IPS-15b (cell line): ENCODE measurements around the gene AVP.

Experiments used
- H3K27me3 ChIP-seq: one replicate; pipeline ENCODE4 v1.6.1; 2013; ENCODE audit warnings: low read length; ENCODE audit not compliant: control insufficient read depth, insufficient read depth
- H3K36me3 ChIP-seq: one replicate; pipeline ENCODE4 v1.6.1; 2013; ENCODE audit warnings: low read length; ENCODE audit not compliant: control insufficient read depth, insufficient read depth
- H3K4me1 ChIP-seq: one replicate; pipeline ENCODE4 v1.6.1; 2013; ENCODE audit warnings: mild to moderate bottlenecking, low read length; ENCODE audit not compliant: control insufficient read depth, insufficient read depth
- H3K4me3 ChIP-seq: one replicate; pipeline ENCODE4 v1.5.1; 2013; ENCODE audit warnings: low read depth, low read length
- H3K9ac ChIP-seq: one replicate; pipeline ENCODE4 v1.6.1; 2013; ENCODE audit warnings: low read depth, mild to moderate bottlenecking, low read length
- H3K9me3 ChIP-seq: one replicate; pipeline ENCODE4 v1.6.1; 2013; ENCODE audit warnings: mild to moderate bottlenecking, low read length; ENCODE audit not compliant: control insufficient read depth, insufficient read depth

Gene AVP

DNA sequence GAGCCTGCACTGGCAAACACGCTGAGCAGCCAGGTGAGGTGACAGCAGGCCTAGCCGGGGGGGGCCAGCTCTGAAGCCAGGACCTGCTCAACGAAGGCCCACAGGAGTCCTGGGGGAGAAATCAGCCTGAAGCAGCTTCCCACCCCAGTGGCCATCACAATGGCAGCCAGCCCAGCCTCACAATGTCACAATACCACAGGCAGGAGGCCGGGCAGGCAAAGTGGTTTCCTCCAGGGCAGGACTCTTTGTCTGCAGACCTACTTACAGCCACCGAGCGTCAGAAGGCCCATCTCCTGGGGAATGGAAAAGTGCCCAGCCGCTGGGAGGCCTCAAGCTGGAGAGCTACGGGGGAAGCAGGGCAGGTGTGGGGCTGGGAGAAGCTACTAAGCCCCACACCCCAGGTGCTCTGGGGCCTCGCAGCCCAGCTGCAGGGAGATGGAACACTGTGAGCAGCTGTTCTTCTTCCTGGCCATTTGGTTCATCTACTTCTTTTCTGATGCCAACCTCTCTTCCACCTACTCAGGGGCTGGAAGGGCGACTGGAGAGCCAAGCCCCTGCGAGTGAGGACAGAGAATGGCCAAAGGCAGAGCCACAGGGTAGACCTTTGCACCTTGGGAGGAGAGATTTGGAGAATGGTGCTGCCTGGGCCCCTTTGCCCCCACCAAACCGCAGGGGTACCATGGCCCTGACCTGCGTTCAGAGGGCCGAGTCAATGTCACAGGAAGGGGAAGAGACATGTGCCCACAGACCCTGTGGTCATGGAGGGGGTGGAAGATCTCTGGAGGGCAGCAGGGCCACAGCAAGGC, 22.3 kb upstream of the AVP start:
- no peaks in the 10 kb centered on the region for H3K36me3 ChIP-seq
- H3K9me3 ChIP-seq = no peaks in the 10 kb centered on the region
- H3K4me3 ChIP-seq = no peak overlapping the region
- H3K27me3 ChIP-seq = no peaks in the 10 kb centered on the region
- H3K9ac ChIP-seq = no peak overlapping the region
- H3K4me1 ChIP-seq = no peaks in the 10 kb centered on the region

DNA sequence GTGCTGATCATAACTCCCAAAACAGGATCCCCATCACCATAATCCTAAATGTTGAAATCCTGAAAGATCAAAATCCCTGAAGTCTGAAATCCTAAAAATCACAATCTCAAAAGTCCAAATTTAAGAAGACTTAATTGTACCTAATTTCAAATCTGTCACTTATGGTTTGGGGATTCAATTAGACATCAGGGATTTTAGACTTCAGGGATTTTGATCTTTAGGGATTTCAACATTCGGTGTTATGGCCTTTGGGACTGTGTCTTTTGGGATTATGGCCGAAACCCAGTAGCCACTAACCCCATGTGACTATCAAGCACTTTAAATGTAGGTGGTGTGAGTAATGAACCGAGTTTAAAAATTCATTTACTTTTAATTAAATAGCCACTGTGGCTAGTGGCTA, 21.7 kb upstream of the AVP start:
- Histone ChIP-seq H3K4me3 (no peak overlapping the region), H3K27me3 (no peaks in the 10 kb centered on the region), H3K9me3 (no peaks in the 10 kb centered on the region), H3K36me3 (no peaks in the 10 kb centered on the region), H3K4me1 (no peaks in the 10 kb centered on the region), H3K9ac (no peak overlapping the region)

DNA sequence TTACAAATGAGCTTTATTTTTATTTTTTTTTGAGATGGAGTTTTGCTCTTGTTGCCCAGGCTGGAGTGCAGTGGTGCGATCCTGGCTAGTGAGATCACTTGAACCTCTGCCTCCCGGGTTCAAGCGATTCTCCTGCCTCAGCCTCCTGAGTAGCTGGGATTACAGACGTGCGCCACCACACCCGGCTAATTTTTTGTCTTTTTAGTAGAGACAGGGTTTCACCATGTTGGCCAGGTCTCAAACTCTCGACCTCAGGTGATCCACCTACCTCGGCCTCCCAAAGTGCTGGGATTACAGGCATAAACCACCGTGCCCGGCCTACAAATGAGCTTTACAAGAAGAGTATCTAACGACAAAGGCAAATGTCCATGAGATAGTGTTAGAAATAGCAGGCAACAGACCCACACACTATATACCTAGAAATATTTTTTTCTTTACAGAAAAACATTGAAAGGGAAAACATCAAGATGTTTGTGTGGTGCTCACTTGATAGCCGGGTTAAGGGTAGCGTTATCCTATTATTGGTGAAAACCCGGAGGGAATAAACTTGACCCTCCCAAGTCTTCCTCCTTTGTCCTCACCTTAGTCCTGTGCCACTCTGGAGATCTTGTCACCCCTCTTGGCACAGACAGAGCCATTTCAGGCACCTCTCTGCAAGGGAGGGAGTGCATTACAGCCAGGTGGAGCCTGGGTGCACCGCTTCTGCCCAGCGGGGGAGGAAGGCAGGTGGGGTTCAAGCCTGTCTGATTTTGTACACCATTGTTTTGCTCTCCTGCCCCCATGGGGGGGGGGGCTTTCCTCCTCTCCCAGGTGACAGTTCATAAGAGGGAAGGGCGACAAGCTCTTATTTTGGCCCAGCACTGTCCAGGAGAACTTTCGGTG, 21.0 kb upstream of the AVP start:
- no peaks in the 10 kb centered on the region for H3K9me3 ChIP-seq
- H3K9ac ChIP-seq = no peak overlapping the region
- no peaks in the 10 kb centered on the region for H3K27me3 ChIP-seq
- H3K4me3 ChIP-seq = no peak overlapping the region
- H3K36me3 ChIP-seq = no peaks in the 10 kb centered on the region
- no peaks in the 10 kb centered on the region for H3K4me1 ChIP-seq

DNA sequence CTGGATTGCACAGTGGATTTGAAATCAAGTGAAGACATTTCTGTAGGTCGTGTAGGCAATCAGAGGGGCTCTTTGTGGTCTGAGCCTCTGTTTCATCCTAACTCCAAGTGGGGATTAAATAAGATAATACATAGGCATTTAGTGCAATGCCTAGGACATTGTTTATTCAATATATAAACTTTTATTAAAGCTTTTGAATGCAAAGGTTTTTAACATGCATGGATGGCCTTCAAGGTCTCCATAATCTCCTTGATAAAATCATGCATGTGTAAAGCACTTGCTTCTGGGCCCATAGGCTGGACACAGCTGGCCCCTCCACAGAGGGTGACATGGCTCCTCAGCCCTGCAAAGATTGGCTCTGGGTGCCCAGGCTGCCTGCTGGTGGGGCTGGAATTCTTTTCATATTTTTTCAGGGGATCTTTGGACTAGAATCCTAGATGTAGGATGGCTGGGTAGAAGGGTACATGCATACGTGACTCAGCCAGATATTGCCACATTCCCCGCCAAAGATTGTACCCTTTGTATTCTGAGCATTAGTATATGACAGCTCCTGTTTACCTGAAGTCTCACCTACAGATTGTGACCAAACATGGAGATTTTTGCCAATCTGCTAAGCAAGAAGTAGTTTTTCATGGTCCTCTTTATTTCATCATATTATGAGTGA, 19.0 kb upstream of the AVP start:
- Histone ChIP-seq H3K9me3 (no peaks in the 10 kb centered on the region), H3K9ac (no peak overlapping the region), H3K4me1 (no peaks in the 10 kb centered on the region), H3K27me3 (no peaks in the 10 kb centered on the region), H3K4me3 (no peak overlapping the region), H3K36me3 (no peaks in the 10 kb centered on the region)

DNA sequence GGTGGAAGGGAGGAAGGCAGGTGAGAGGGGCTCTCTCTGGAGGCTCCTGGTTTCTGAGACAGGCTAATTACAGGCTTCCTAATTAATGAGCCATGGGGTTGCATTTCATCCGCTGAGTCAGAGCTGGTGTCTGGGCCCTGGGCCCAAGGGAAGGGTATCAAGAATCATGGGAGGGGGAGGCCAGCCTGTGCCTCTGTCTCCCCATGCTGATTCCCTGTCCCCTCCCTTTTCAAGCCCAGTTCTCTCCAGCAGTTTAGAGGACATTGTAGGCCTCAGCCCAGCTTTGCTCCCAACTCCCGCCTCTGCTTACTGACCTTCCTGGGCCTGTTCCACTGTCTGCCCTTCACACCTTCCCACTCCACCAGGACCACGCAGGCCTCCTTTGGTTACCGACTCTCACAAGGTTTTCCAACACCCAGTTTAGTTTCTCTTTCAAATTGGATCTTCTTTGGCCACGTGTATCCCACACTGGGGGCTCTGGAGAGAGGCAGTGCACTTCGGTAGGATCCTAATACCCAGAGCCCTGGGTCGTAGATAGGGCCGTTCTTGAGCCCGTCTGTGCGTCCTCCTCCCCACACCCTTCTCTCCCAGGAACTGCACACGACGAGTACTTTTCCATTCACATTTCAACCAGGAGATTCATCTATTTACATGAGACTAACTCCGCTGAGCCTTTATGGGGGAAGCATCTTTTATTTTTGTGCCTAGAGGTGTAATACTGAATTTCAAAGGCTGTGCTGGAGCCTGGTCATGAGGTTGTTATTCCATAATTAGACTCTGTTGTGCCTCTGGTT, 18.2 kb upstream of the AVP start:
- Histone ChIP-seq H3K4me3 (no peak overlapping the region), H3K36me3 (no peaks in the 10 kb centered on the region), H3K27me3 (no peaks in the 10 kb centered on the region), H3K9ac (no peak overlapping the region), H3K4me1 (no peaks in the 10 kb centered on the region), H3K9me3 (no peaks in the 10 kb centered on the region)

DNA sequence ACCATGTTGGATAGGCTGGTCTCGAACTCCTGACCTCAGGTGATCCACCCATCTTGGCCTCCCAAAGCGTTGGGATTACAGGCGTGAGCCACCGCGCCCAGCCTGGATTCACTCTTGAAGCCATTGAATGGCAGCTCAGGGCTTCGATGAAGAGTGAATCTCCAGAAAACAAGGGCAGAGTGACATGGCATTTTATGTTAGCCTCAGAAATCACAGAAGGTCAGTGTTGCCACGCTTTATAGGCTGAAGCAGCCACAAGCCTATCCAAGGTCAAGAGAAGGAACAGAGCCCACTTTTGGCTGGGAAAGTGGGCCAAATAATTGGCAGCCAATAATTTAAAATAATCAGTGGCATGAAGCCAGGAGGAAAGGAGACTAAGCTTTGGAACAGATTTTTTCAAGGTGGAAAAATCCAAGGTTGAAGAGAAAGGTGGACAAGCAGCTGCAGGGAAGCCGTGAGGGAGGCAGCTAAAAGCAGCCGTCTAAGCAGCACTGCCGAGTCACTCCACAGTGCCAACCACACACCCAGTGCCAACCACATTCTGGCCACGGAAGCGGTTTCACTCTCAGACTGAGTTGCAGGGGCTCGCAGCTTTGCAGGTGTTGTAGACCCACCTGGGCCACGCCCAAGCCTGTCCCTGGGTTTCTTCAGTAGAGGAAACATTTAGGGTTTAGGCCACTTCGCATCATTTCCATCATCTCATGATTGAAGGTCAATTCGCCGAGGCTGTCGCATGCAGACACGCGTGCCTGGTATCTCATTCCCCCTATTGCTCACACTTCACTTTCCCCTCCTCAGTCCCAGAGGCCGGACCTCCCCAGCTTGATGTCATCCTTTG, 17.4 kb upstream of the AVP start:
- Histone ChIP-seq H3K27me3 (no peaks in the 10 kb centered on the region), H3K4me3 (no peak overlapping the region), H3K9me3 (no peaks in the 10 kb centered on the region), H3K36me3 (no peaks in the 10 kb centered on the region), H3K9ac (no peak overlapping the region), H3K4me1 (no peaks in the 10 kb centered on the region)

DNA sequence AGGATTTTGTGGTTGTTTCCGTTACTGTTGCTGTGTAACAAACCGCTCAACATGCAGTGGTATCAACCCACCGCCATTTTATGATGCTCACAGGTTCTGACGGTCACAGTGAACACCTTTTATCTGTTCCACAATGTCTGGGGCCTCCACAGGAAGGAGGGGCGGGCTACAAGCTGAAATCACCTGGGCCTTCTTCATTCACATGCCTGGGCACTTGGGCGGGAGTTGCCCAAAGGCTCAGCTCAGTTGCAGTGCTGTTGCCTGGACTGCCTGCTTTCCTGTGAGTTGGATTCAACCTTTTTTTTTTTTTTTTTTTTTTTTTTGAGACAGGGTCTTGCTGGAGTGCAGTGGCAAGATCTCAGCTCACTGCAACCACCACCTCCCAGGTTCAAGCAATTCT, 16.7 kb upstream of the AVP start:
- Histone ChIP-seq H3K9ac (no peak overlapping the region), H3K4me3 (no peak overlapping the region)

DNA sequence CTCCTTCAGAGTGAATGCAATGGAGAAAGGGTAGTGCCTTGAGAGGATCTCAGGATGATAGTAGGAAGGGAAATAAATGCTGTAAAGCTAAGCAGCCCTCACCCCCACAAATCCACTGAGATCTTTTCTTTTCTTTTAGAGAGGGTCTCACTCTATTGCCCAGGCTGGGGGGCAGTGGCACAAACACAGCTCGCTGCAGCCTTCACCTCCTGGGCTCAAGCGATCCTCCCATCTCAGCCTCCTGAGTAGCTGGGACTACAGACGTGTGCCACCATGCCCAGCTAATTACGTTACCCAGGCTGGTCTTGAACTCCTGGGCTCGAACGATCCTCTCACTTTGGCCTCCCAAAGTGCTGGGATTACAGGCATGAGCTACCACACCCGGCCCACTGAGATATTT, 16.0 kb upstream of the AVP start:
- Histone ChIP-seq H3K4me1 (no peaks in the 10 kb centered on the region), H3K9ac (no peak overlapping the region), H3K9me3 (no peaks in the 10 kb centered on the region), H3K27me3 (no peaks in the 10 kb centered on the region), H3K36me3 (no peaks in the 10 kb centered on the region), H3K4me3 (no peak overlapping the region)

More for the DNA sequence above, 16.7 kb upstream of the AVP start:
- no peaks in the 10 kb centered on the region for H3K36me3 ChIP-seq
- no peaks in the 10 kb centered on the region for H3K27me3 ChIP-seq
- no peaks in the 10 kb centered on the region for H3K9me3 ChIP-seq
- no peaks in the 10 kb centered on the region for H3K4me1 ChIP-seq

DNA sequence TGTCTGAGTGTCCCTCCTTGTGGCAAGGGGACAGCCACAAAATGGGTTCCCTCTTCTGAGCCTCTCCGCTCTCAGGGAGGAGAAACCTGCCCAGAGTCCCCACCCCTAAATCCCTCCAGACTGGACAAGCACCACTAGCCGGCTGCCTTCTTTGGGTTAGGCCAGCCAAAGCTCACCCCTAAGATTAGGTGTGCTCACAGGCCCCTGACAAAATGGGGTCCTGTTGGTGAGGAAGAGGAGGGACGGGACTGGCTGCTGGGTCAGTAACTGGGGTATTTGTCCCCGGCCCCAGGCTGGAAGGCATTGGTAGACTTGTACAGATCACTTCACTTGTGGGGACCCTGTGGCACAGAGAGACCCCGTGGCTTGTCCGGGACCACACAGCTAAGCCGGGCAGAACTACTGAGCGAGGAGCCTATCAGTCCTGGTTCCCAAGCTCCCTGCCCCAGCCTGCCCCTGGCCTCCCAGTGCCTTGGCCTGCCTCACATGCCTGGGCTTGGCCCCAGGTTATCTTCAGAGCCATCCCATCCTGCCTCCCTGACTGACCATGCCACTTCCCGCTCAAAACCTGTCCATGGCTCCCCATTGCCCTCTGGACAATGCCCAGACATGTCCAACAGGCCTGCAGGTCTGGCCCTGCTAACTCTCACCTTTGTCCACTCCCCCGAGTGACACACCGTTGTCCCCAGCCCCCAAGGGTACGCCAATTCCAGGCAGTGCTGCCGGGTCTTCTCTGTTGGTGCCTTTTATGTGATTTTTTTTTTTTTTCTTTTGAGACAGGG, 10.5 kb upstream of the AVP start:
- H3K9ac ChIP-seq = no peak overlapping the region
- H3K4me3 ChIP-seq = no peak overlapping the region
- H3K27me3 ChIP-seq = peaks cover 18% of the 10 kb centered on the region
- H3K36me3 ChIP-seq = no peaks in the 10 kb centered on the region
- no peaks in the 10 kb centered on the region for H3K4me1 ChIP-seq
- H3K9me3 ChIP-seq = no peaks in the 10 kb centered on the region

DNA sequence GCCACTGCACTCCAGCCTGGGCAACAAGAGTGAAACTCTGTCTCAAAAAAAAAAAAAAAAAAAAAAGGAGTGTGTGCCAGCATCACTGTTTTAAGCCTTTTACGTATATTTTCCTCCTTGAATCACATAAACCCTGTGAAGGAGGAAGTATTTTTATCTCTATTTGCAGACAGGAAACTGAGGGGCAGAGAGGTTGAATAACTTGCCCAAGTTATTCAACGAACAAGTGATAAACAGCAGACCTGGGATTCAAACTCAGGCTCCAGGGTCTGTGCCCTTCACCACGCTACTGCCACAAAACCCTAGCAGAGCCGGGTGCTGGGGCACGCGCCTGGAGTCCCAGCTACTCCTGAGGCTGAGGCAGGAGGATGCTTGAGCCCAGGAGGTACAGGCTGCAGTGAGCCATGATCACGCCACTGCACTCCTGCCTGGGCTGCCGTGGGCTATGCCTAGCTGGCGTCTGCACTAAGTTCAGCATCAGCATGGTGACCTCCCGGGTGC, 9.4 kb upstream of the AVP start:
- H3K4me1 ChIP-seq = no peaks in the 10 kb centered on the region
- H3K9ac ChIP-seq = no peak overlapping the region
- H3K27me3 ChIP-seq = peaks cover 20% of the 10 kb centered on the region
- H3K9me3 ChIP-seq = no peaks in the 10 kb centered on the region
- H3K4me3 ChIP-seq = no peak overlapping the region
- no peaks in the 10 kb centered on the region for H3K36me3 ChIP-seq
